ENCODE measurements around the gene GLMP. TPM values are rescaled to one million over a fixed set of nuclear protein-coding genes. Genes with fewer than 3 reads are reported as not detected.

The GLMP gene
- total RNA-seq, 1 experiment from 2014 or later = 84.6 TPM

GRCh38 chr1:156286061-156286460 is 9.4 kb downstream of the GLMP start:
- DNase-seq (ENCODE audit: low spot score) = no peak

DNA sequence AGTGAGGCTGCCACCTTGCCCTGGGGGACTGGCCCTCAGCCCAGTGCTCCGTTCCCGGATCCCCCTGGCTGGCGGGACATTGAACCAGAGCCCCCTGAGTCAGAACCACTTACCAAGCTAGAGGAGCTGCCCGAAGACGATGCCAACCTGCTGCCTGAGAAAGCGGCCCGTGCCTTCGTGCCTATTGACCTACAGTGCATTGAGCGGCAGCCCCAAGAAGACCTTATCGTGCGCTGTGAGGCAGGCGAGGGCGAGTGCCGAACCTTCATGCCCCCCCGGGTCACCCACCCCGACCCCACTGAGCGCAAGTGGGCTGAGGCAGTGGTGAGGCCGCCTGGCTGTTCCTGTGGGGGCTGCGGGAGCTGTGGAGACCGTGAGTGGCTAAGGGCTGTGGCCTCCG is 10.0 kb downstream of the GLMP start:
- no peak for DNase-seq (ENCODE audit: low spot score)

- DNase-seq (ENCODE audit: low spot score) = no peak
Observed at GRCh38 chr1:156284757-156285156, 10.7 kb downstream of the GLMP start.

DNA sequence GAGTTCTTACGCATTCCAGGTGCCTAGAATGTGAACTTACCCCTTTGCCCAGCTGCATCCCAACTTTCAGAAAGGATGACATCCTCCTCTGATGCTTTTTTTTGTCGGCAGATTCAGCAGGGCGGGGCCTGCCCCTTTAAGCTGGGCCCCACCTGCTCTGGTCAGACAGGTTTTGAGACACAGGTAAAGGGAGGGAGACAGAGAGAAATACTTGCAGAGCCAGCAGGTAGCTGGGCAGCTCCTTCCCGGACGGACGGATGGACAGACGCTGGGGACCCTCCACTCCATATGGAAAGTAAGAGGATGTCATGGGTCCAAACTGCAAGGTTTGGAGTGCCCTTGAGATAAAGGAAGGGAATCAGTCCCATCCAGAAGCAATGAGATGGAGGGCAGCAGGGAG is 11.4 kb downstream of the GLMP start, which contains the start of gene TMEM79:
Gene TMEM79 (plus strand): TSS at position 214 of the 400 bp plus-strand sequence. CDS start 902 bp downstream, outside the sequence.
- no peak for DNase-seq (ENCODE audit: low spot score)

- DNase-seq (ENCODE audit: low spot score) = no peak
Observed at GRCh38 chr1:156283521-156283920, 12.0 kb downstream of the GLMP start.

DNA sequence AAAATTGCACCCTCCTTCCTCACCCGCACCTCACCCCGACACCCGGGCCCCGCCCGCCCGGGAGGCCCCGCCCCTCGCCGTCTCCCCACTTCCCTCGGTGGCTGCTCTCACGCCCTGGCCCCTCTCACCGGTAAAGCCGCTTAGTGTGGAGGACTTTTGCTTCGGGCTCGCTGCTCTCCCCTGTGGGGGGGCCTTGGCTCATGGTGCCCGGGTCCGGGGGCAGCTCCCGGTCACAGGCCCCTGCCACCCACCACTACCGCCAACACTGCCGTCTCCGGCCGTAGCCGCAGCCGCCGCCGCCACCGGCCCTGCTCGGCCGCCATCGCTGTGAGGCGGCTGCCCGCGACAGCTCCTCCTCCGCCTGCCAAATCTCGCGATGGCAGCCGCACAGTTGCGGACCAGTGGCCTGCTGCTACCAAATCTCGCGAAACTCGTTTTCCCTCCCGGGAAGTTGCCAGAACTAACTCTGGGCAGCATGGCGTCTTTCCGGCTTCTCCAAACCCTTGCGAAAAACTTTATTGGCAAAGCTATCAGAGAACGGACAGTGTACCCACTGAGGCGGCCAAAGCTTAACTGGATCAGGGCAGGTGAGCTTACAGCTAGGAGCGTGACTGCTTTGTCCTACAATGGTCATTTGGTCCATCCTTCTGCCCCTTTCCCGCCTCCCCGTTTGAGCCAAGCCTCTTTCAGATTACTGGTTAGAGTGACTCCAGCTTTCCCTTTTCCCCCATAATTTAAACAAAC is 12.8 kb downstream of the GLMP start, which contains the start of gene SMG5:
Gene SMG5 (minus strand): TSS at position 347 of the 744 bp plus-strand sequence. CDS start 145 bp downstream, at position 202.
- peak; percentile 97 for DNase-seq (ENCODE audit: low spot score)

DNA sequence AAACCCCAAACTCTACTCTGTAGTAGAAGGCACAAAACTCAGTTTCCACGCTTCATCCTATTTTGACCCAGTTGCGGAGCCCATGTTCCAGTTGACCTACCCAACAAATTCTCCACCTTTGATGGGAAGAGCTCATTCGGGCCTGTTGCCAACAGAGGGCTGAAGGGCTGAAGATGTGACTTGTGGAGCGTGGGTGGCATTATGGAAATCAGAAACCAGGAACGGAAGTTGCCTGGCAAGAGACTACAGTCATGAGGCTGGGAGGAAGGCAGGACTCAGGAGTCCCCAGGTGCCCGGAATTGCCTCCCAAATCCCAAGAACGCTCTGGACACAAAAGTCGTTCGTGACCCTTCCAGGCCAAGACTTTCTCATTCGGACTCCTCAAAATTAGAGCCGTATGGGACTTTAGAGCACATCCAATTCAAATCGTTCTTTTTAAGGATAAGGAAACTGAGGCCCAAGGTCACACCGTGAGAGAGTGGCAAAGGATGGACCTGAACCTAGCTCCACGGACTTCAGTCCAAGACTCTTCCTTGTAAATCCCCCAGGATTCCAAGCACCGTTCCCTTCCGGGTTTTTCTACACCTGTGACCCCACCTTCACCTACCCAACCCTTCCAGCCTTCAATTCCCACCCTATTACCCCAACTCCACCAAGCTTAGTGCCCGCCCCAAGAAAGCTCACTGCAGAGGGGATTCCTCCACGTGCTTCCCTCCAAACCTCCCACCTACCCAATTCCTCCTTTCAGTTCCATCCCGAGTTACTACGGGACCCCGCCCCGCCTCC is 13.6 kb downstream of the GLMP start:
- peak; percentile 30 for DNase-seq (ENCODE audit: low spot score)

- DNase-seq (ENCODE audit: low spot score) = no peak
Observed at GRCh38 chr1:156281281-156281680, 14.2 kb downstream of the GLMP start.

DNA sequence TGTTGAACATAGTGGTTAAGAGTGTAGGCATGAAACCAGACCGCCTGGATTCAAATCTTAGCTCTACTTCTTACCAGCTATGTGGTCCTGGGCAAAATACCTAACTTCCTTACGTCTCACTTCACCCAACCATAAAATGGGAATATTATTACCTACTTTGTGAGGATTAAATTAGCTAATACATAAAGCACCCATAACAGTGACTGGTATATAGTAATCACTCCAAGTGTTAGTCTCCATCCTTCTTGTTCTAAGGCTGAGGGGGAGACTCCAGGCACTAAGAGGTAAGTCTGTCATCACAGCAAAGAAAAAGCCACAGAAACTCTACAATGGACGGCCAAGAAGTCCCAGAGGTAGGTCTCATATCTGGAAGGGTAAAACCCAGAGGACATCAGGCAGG is 15.6 kb downstream of the GLMP start:
- DNase-seq (ENCODE audit: low spot score) = no peak

- DNase-seq (ENCODE audit: low spot score) = no peak
Observed at GRCh38 chr1:156276966-156277381, 18.5 kb downstream of the GLMP start.

GRCh38 chr1:156276532-156276931 is 18.9 kb downstream of the GLMP start:
- DNase-seq (ENCODE audit: low spot score) = no peak

- DNase-seq (ENCODE audit: low spot score) = no peak
Observed at GRCh38 chr1:156270314-156270713, 25.2 kb downstream of the GLMP start.

DNA sequence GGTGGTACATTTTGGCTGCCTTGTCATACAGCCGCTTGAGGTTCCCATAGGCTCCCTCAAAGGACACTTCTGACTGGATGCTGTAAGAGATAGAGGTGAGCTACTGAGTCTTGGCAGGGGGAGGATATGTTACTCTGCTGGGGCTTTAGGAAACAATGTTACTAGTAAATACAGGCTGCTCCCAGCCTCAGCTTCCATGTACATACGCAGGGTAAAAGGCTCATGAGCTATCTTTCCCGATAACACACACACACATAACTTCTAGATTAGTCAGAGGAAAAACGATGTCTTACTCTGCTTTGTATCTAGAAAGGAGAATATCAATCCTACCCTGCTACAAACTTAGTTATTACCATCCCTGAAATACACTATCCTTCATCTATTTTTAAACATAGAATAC is 27.1 kb downstream of the GLMP start:
- no peak for DNase-seq (ENCODE audit: low spot score)

- DNase-seq (ENCODE audit: low spot score) = no peak
Observed at GRCh38 chr1:156266051-156266450, 29.4 kb downstream of the GLMP start.

- no peak for DNase-seq (ENCODE audit: low spot score)
Observed at GRCh38 chr1:156263288-156263655, 32.2 kb downstream of the GLMP start.

DNA sequence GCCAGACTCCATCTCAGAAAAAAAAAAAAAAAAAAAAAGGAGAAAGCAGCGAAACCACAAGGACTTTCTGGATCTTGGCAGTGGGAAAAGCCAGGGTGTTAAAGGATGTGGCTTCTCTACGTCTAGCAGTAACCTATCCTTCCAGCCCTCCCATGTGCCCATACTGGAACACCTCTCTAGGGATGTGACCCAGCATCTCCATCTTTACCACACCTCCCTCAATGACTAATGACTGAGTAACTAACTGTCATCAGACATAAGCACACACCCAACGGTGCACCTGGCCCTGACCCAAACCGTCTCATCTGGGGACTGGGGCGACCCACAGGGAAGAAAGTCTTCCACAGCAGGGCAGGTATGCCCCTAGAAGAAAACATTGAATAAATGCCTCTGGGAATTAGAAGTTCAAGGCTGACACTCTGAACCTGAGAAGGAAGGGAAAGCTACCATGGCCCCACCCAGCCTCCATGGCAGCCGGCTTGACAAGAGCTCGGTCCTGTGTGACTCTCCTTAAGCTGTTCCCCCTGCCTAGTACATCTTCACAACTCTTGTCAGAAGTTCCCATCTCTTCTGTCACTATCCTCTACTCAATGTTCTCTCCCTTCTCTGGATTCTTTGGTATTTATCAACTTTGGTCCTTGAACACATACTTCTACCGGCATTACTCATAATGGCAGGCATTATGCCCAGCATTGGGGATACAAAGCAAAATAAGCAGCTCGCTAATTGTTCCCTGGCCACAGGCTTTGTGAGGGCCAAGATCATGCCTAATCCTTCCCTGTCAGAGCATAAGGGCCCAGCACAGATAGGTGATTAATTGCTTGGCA is 32.8 kb downstream of the GLMP start:
- DNase-seq (ENCODE audit: low spot score) = peak; percentile 50

DNA sequence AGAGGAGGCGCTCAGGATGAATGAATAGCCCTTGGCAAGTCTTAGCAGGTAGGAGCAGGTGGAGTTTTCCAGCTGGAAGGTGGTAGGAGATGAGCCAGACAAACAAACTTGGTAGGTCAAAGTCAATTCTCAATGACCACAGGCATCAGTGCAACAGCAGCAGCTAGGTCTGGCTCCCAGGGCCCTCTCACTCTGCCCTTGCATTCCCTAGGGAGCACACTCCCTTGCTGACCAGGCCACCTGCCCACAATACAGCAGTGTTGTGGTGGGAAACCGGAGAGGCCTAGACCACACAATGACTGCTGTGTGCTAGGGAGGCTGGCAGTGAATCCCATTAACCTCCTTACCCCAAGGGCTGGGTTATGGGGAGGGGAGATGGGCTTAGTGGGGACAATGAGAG is 34.6 kb downstream of the GLMP start:
- DNase-seq (ENCODE audit: low spot score) = no peak

DNA sequence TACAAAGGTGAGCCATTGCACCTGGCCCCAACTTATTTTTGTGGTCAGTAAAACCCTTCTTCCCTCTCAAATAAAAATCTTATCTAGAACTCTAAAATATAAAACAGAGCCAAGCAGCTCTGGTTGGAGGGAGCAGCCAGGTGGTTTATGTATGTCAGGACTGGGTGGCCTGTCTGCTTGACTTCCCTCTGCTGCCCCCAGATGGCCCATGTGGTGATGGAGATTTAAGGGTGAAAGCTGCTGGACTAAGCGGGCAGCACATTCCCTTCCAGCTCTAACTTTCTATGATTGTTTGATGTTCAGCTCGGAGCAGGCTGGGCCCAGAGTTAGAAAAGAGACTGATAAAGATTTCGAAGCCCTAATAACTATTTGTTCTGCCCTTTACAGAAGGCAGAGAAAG is 35.7 kb downstream of the GLMP start:
- DNase-seq (ENCODE audit: low spot score) = no peak

- no peak for DNase-seq (ENCODE audit: low spot score)
Observed at GRCh38 chr1:156258859-156259258, 36.6 kb downstream of the GLMP start.

DNA sequence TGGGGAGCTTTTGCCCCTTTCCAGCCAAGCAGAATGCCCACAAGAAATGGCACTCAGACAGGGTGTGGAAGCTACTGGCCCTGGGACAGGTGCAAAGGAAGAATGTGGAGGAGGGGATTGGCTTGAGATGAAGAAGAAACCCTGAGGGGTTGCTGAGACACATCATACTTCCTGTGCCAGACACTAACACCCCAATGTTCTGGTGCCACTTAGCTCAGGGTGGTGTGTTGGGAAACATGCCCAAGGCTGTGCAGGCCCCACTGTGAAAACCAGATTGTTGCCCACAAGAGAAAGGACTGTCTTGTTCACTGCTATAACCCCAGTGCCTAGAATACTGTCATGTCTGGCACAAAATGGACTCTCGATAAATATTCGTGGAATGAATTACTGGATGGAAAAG is 37.8 kb downstream of the GLMP start:
- DNase-seq (ENCODE audit: low spot score) = no peak

GRCh38 chr1:156253634-156254033 is 41.8 kb downstream of the GLMP start:
- DNase-seq (ENCODE audit: low spot score) = no peak

- no peak for DNase-seq (ENCODE audit: low spot score)
Observed at GRCh38 chr1:156251527-156251926, 44.0 kb downstream of the GLMP start.

Data from H4 (cell line).